Naive B cell (primary cell): ENCODE results near the gene SPART. TPM values are rescaled to one million over a fixed set of nuclear protein-coding genes. Genes with fewer than 3 reads are reported as not detected.

ENCODE experiments used
- ATAC-seq, 2 donors: fragments of 150-1000 bp; cut with Tn5 transposase; 2 replicates each; pipeline ENCODE4 v1.10.0; 2021; ENCODE audit warnings: low read depth in 2 of 2, mild to moderate bottlenecking in 2 of 2, moderate library complexity in 2 of 2
- DNase-seq: peaks from one replicate; pipeline ENCODE4 v3.0.0; 2022
- H3K27ac Mint-ChIP-seq, 6 donors: one replicate each; pipeline ENCODE4 v1.8.0; 2020 to 2022; ENCODE audit warnings: mild to moderate bottlenecking in 6 of 6, mixed read lengths in 6 of 6, moderate library complexity in 5 of 6, inconsistent platforms in 2 of 6
- H3K27me3 Mint-ChIP-seq, 3 donors: one replicate each; pipeline ENCODE4 v1.8.0; 2021 to 2022; ENCODE audit warnings: mixed read lengths in 3 of 3, mild to moderate bottlenecking in 1 of 3
- H3K36me3 Mint-ChIP-seq, 2 donors: one replicate each; pipeline ENCODE4 v1.8.0; 2020 to 2022; ENCODE audit warnings: mixed read lengths in 2 of 2, inconsistent platforms in 1 of 2, mild to moderate bottlenecking in 1 of 2
- H3K4me1 Mint-ChIP-seq, 3 donors: one replicate each; pipeline ENCODE4 v1.8.0; 2020 to 2022; ENCODE audit warnings: mixed read lengths in 3 of 3, inconsistent platforms in 1 of 3, mild to moderate bottlenecking in 1 of 3, moderate library complexity in 1 of 3
- H3K4me3 Mint-ChIP-seq, 8 donors: one replicate each; pipeline ENCODE4 v1.8.0; 2020 to 2022; ENCODE audit warnings: mild to moderate bottlenecking in 8 of 8, mixed read lengths in 8 of 8, moderate library complexity in 8 of 8, inconsistent platforms in 2 of 8
- H3K9me3 Mint-ChIP-seq, 7 donors: one replicate each; pipeline ENCODE4 v1.8.0; 2020 to 2022; ENCODE audit warnings: mixed read lengths in 7 of 7, mild to moderate bottlenecking in 5 of 7, inconsistent platforms in 2 of 7, moderate library complexity in 1 of 7
- polyA plus RNA-seq, 6 donors: library from polyadenylated mRNA; unstranded; fragments of 300-500 nt; fragmentation: Illumina TruSeq; gene quantifications; one replicate each; pipeline ENCODE4 v1.2.3, GENCODE V29; 2021; ENCODE audit warnings: low read depth in 6 of 6

Gene SPART
- polyA plus RNA-seq, 6 donors from 2014 or later, result 14.7 to 47.9 (median 40.8) TPM

DNA sequence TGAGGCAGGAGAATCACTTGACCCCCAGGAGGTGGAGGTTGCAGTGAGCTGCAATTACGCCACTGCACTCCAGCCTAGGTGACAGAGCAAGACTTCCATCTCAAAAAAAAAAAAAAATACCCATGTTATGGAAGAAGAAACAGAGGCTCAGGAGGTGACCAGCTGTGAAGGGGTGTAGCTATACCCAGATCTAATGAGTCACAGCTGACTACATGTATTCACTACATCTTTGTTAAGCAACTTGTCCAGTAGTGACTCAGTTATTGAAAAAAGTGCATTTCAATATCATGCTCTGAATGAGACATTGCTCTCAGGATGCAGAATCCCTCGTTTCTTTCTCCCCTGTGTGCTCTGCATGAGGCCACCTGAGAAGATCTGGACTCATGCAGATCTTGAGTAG lies 16.1 kb upstream of the SPART start:
- Mint-ChIP-seq H3K9me3 (no peaks in the 10 kb centered on the region), H3K27me3 (peaks cover 0 to 10% (median 0%) of the 10 kb centered on the region in 3 donors), H3K4me1 (no peaks in the 10 kb centered on the region), H3K36me3 (peaks cover 0 to 5% of the 10 kb centered on the region in 2 donors), H3K4me3 (no peak overlapping the region), H3K27ac (no peak overlapping the region)
- DNase-seq, result no peak
- ATAC-seq, result no peak

DNA sequence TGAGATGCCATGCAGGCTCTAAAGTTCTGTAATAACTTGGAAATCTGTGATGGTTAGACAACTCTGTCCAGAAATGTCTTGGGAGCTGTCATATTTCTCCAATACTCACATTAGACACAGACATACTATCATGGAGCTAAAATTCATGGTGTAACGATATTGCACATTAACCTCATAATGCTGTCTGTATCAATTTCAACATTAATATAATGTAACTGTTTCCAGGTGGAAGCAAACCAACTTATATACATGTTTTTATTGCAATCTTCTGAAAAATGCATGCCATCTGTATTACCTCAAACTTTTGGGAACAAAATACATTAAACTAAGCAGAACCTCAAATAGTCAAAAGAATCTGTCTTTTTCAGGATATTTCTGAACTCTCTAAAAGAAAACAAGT lies 14.7 kb upstream of the SPART start:
- no peak for DNase-seq
- Mint-ChIP-seq H3K36me3 (peaks cover 0 to under 1% of the 10 kb centered on the region in 2 donors), H3K9me3 (no peaks in the 10 kb centered on the region)

DNA sequence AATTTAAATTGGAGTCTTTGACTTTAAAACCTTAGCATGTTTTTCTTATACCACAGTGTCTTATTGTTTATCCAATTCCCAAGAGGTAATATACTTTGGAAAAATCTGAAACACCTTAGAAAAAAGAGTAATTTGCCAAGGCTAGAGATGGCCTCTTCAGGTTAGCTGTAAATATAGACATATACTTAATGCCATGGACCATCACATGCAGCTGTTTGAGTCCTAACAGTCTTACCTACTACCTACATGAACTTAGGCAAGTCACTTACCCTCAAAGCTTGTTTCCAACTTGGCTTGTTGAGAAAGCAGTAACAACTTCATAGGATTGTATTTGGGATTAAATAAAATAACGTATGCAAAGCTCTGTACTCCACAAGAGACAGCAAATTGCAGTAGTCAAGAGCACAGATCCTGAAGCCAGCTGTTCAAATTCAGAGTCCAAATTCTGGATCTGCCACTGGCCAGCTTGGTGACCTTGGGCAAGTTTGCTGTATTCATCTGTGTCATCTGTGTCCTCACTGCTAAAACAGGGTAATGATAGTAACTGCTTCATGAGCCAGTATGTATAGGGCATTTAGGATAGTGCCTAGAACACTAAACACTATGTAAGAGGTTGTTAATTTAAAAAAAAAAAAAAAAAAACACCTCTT lies 13.2 kb upstream of the SPART start:
- H3K4me3 Mint-ChIP-seq, result no peak overlapping the region
- H3K9me3 Mint-ChIP-seq, result no peaks in the 10 kb centered on the region
- peaks cover 0 to 5% (median 0%) of the 10 kb centered on the region in 3 donors for H3K27me3 Mint-ChIP-seq
- ATAC-seq (no peak), DNase-seq (no peak)
- no peaks in the 10 kb centered on the region for H3K4me1 Mint-ChIP-seq
- H3K36me3 Mint-ChIP-seq, result no peaks in the 10 kb centered on the region
- no peak overlapping the region for H3K27ac Mint-ChIP-seq

More for the DNA sequence above, 14.7 kb upstream of the SPART start:
- H3K27me3 Mint-ChIP-seq, result peaks cover 0 to 10% (median 0%) of the 10 kb centered on the region in 3 donors
- ATAC-seq, result no peak
- no peak overlapping the region for H3K27ac Mint-ChIP-seq
- H3K4me1 Mint-ChIP-seq, result no peaks in the 10 kb centered on the region
- no peak overlapping the region for H3K4me3 Mint-ChIP-seq

DNA sequence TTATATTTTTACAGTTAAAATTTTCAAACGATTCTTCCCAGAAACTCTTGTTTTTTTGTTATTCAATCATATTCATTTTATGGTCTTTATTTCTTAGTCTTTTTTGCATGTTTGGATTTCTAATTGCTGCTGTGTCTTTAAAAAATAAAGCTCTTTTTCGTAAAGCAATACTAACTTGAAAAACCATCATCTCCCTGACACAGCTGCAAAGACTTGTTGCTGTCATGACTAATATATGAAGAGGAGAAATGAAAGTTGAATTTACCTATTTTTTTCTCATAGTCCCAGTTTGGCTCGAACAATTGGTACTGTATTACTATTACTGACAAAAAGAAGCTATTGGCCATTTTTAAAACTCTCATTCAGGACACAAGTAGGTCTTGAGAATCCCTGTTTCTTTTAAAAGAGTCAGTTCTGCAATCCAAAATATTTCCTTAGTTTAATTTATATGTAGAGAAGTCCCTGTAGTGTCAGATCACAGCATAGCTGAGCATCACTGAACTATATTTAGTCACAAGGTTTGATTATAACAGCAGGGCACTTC lies 12.1 kb upstream of the SPART start:
- H3K36me3 Mint-ChIP-seq, result no peaks in the 10 kb centered on the region
- peaks cover 0 to 2% (median 0%) of the 10 kb centered on the region in 3 donors for H3K27me3 Mint-ChIP-seq
- H3K4me3 Mint-ChIP-seq, result no peak overlapping the region
- H3K27ac Mint-ChIP-seq, result no peak overlapping the region
- H3K4me1 Mint-ChIP-seq, result no peaks in the 10 kb centered on the region
- ATAC-seq (no peak), DNase-seq (no peak)
- no peaks in the 10 kb centered on the region for H3K9me3 Mint-ChIP-seq

DNA sequence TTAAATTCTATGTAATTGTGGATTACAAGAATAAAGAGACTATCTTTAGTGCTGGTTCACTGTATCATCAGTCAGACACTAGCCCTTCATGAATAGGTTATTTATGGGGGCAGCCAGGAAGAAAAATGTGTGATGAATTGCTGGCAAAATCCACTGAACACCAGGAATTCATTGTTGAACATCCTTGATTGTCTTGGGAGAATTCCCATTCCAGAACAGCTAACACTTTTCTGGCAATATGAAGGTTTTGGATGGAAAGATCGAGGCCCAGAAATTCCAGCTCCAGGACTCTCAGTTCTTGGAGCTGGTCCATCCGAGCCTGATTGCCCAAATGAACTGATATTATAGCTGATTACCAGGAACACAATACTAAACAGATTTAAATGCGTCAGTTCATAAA lies 11.5 kb upstream of the SPART start:
- Mint-ChIP-seq H3K4me1 (no peaks in the 10 kb centered on the region), H3K4me3 (no peak overlapping the region), H3K27me3 (no peaks in the 10 kb centered on the region), H3K27ac (no peak overlapping the region), H3K9me3 (no peaks in the 10 kb centered on the region), H3K36me3 (no peaks in the 10 kb centered on the region)
- DNase-seq (no peak), ATAC-seq (no peak)

DNA sequence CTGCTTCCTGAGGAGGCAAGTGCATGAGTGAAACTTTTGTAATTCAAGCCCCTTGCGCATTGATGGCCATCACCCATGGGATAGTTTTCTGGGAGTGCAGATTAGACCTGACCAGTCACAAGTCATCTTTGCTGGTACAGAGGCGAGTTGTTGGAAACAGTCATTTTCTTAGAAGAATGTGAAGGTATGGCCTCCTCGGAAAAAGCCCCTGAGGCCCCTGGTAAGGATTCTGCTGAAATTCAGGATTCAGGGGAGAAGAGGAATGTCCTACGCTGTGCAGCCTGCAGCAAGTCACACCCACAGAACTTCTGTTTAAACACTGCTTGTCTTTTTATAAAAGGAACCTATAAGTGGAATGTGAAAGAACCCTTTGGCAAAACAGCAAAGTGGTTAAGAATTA lies 11.0 kb upstream of the SPART start:
- Mint-ChIP-seq H3K27me3 (no peaks in the 10 kb centered on the region), H3K4me3 (no peak overlapping the region), H3K4me1 (no peaks in the 10 kb centered on the region), H3K27ac (no peak overlapping the region), H3K36me3 (no peaks in the 10 kb centered on the region), H3K9me3 (no peaks in the 10 kb centered on the region)
- no peak for DNase-seq
- no peak for ATAC-seq

DNA sequence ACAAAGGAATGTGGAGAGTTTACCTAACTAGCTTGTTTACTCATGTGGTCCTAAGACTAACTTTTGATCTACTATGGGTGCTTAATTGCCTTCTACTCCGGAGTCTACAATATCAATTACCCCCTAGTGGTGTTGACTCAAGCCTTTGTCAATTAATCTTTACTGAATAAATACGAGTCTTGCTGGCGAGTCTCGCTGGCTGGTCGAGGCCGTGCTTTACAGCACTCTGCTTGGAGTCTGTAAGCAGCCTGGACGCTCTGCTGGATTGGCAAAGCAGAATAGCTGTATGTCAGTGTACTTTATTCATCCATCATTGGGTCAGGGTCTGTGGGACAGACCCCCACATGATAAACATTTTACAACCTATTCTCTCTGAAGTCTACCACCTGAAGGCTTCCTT lies 9.9 kb upstream of the SPART start:
- Mint-ChIP-seq H3K36me3 (no peaks in the 10 kb centered on the region), H3K9me3 (no peaks in the 10 kb centered on the region), H3K27me3 (no peaks in the 10 kb centered on the region), H3K4me1 (no peaks in the 10 kb centered on the region), H3K27ac (no peak overlapping the region), H3K4me3 (no peak overlapping the region)
- ATAC-seq (no peak), DNase-seq (no peak)

DNA sequence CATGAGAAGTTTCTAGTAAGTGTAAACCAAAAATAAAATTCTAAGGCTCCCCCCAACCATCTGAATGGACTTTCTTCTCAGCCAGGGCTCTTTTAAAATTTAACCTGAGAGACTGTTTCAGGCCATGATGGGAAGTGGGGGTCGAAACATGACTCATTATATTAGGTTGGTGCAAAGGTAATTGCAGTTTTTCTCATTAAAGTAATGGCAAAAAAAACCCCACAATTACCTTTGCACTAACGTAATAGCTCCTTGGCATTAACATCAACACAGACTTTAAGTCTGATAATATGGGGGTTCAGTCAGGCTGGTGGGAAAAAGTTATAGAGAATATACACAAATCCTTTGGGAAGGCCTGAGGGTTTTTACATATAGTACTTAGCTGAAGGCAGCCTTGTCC lies 9.4 kb upstream of the SPART start:
- Mint-ChIP-seq H3K4me3 (no peak overlapping the region), H3K36me3 (no peaks in the 10 kb centered on the region), H3K27ac (no peak overlapping the region), H3K27me3 (no peaks in the 10 kb centered on the region), H3K4me1 (no peaks in the 10 kb centered on the region), H3K9me3 (no peaks in the 10 kb centered on the region)
- DNase-seq (no peak), ATAC-seq (no peak)

DNA sequence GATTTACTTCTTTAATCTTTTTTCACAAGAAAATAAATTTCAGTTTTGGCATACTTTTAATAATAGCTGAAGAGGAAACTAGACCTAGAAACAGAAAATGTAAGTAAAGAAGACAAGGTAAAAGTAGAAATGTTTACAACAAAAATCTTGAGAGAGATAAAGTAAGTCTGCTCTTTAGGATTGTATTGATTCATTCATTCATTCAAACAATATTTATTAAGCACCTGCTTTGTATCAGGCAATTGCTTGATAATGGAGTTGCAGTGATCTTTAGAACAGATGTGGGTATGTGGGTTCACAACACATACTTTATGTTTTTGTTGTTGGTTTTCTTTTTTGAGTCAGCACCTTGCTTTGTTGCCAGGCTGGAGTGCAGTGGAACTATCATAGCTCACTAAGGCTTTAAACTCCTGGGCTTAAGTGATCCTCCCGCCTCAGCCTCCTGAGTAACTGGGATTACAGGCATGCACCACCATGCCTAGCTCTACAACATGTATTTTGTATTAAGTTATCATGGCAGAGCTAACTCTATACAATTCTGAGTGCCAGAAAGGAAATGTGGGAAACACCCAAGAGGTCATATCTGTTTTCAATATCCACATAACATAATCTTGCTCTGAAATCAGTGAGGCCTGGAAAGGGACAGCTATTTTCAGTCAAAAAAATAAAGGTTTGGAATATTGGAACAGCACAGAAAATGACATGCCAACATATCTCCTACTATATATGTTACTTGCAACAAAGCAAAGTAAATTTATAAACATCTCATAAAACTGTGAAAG lies 8.8 kb upstream of the SPART start:
- no peak overlapping the region for H3K4me3 Mint-ChIP-seq

DNA sequence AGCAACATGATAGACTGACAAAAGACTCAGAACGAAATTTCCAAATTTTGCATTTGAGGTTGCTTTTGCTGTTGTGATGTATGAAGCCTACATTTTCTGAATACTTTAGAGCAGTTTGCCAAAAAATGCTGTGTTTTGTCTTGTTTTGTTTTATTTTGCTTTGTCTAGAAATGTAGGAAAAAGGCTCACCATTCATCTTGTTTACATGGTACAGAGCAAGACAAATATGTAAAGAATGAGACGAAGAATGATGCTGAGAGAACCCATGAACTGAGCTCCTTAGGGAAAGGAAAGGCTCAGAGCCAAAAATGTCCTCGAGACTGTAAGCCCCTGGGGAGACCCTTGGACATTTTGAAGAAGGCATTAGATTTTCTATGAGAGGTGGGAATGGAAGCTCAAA lies 6.8 kb upstream of the SPART start:
- no peaks in the 10 kb centered on the region for H3K9me3 Mint-ChIP-seq
- H3K27ac Mint-ChIP-seq, result no peak overlapping the region

More for the DNA sequence above, 8.8 kb upstream of the SPART start:
- Mint-ChIP-seq H3K4me1 (no peaks in the 10 kb centered on the region), H3K27me3 (no peaks in the 10 kb centered on the region), H3K27ac (peak overlapping the region in 2 of 6 donors; percentile 36 to 70), H3K9me3 (no peaks in the 10 kb centered on the region), H3K36me3 (no peaks in the 10 kb centered on the region)
- ATAC-seq (no peak), DNase-seq (no peak)

DNA sequence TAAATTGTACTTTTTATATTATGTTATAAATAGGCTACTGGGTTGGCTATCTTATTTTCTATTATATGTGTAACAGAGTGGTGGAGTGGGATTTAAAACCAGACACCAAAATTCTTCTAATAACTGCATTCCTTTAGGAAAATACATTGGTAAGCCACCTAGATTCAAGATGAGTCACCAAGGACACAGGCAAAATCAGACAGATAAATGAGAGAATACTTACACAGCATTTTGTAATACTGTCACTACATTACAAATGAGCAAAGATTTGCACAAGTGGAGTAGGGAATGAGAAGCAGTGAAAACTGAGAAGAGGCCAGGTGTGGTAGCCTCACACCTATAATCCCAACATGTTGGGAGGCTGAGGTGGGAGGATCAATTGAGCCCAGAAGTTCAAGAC lies 6.2 kb upstream of the SPART start:
- H3K9me3 Mint-ChIP-seq, result no peaks in the 10 kb centered on the region
- DNase-seq (no peak), ATAC-seq (no peak)
- H3K27me3 Mint-ChIP-seq, result no peaks in the 10 kb centered on the region
- H3K36me3 Mint-ChIP-seq, result no peaks in the 10 kb centered on the region
- no peak overlapping the region for H3K4me3 Mint-ChIP-seq
- H3K4me1 Mint-ChIP-seq, result no peaks in the 10 kb centered on the region
- H3K27ac Mint-ChIP-seq, result no peak overlapping the region

More for the DNA sequence above, 6.8 kb upstream of the SPART start:
- Mint-ChIP-seq H3K4me3 (no peak overlapping the region), H3K4me1 (no peaks in the 10 kb centered on the region), H3K36me3 (no peaks in the 10 kb centered on the region), H3K27me3 (no peaks in the 10 kb centered on the region)
- DNase-seq (no peak), ATAC-seq (no peak)

DNA sequence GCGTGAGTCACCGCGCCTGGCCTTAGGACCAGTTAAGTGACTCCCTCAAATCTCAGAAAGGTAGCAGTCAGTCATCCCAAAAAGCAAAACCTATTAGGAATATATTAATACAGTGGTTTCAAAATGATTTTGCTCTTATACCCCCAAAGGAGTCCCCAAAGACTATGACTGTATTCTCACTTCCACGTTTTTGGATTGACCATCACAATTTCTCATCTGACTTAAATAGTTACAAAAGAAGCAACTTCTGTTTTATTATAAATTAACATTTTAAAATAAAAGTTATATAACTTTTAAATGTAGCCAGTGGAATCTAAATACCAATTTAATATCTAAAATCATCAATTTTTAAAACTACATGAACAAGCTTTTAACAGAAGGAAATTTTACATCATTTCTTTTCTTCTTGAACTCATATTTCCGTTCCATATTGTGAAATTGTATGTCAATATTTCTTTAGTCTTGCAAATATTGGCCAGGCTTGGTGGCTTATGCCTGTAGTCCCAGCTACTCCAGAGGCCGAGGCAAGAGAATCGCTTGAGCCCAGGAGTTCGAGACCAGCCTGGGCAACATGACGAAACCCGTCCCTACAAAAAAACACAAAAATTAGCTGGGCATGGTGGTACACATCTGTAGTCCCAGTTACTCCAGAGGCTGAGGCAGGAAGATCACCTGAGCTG lies 1.5 kb upstream of the SPART start:
- DNase-seq (no peak), ATAC-seq (no peak)
- Mint-ChIP-seq H3K9me3 (no peaks in the 10 kb centered on the region), H3K27me3 (no peaks in the 10 kb centered on the region), H3K27ac (peak overlapping the region in 1 of 6 donors; percentile 96), H3K4me1 (peaks cover 12 to 28% (median 20%) of the 10 kb centered on the region in 3 donors), H3K36me3 (no peaks in the 10 kb centered on the region), H3K4me3 (peak overlapping the region in 2 of 8 donors; percentile 25 to 98)

DNA sequence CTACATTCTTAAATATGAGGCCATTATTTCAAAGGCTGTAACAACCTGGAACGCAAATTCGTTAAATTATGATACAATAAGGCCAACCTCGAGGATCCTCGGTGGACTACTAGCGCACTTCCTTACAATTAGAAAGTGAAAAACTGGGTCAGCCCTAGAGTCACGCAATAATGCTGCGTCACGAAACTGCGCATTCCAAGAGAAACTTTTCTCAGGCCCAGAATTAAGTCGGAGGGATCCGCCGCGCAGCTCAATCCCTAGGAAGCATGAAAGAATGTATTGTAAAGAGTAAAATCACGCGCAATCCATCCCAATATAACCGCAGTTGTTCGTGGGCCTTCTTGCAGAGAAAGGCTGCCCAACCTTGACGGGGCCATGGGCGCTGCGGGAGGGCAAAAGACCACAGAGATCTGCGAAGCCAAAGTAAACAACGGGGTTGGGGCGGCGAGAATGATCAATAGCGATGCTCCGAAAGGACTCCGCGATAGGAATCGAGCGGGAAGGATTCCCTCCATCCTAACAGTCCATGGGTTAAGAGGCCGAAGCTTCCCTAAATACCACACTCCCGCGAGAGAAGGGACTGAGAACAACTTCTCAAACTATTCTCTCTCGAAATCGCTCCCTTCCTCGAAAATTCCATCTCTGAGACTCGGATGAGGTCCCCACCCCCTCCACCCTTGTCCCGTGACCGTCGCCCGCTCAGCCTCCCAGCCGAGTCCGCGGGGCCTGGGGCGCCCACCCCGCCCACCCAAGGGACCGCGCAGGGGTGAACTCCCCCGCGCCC lies 564 bp downstream of the SPART start:
- DNase-seq, result peak; percentile 58
- peak; percentile 40 for ATAC-seq
- Mint-ChIP-seq H3K27ac (peak overlapping the region; percentile 96 to 100 (median 98)), H3K9me3 (no peaks in the 10 kb centered on the region), H3K4me1 (peaks cover 12 to 28% (median 24%) of the 10 kb centered on the region in 3 donors), H3K36me3 (no peaks in the 10 kb centered on the region), H3K4me3 (peak overlapping the region; percentile 82 to 99 (median 97)), H3K27me3 (no peaks in the 10 kb centered on the region)
